Suprapubic skin (tissue), 4 donors: ENCODE results near the gene PGAP6. TPM values are rescaled to one million over a fixed set of nuclear protein-coding genes. Genes with fewer than 3 reads are reported as not detected.

ENCODE experiments used
- DNase-seq, 2 donors: peaks; one replicate each; pipeline ENCODE4 v3.0.0-alpha.2; 2019; ENCODE audit warnings: low spot score in 2 of 2
- H3K27ac ChIP-seq: fragments of 200-600 bp; sonication (generic); one replicate; pipeline ENCODE4 v1.5.1; 2019
- H3K27me3 ChIP-seq: fragments of 200-600 bp; sonication (generic); one replicate; pipeline ENCODE4 v1.5.1; 2019
- H3K36me3 ChIP-seq: fragments of 200-600 bp; sonication (generic); one replicate; pipeline ENCODE4 v1.5.1; 2019
- H3K4me1 ChIP-seq: fragments of 200-600 bp; sonication (generic); one replicate; pipeline ENCODE4 v1.5.1; 2019
- H3K4me3 ChIP-seq: fragments of 200-600 bp; sonication (generic); one replicate; pipeline ENCODE4 v1.5.1; 2019; ENCODE audit warnings: mild to moderate bottlenecking
- H3K9me3 ChIP-seq: fragments of 200-600 bp; sonication (generic); one replicate; pipeline ENCODE4 v1.5.1; 2019
- CTCF ChIP-seq, 2 donors: fragments of 200-600 bp in 1 of 2; fragments of 450-650 bp in 1 of 2; sonication (generic) in 1 of 2; IDR thresholded peaks; one replicate each; pipeline ENCODE4 v1.5.1; 2016 to 2019; ENCODE audit warnings: antibody characterized with exemption in 2 of 2, mild to moderate bottlenecking in 1 of 2, moderate library complexity in 1 of 2
- EP300 ChIP-seq: sonication (generic); formaldehyde crosslinking; IDR thresholded peaks from one replicate; pipeline ENCODE4 v1.6.1; 2017; ENCODE audit warnings: antibody characterized with exemption
- POLR2A ChIP-seq, 2 donors: fragments of 450-650 bp; IDR thresholded peaks; one replicate each; pipeline ENCODE4 v1.6.1; 2017; ENCODE audit warnings: antibody characterized with exemption in 2 of 2, mild to moderate bottlenecking in 2 of 2, moderate library complexity in 2 of 2
- POLR2AphosphoS5 ChIP-seq, 3 donors: sonication (generic); formaldehyde crosslinking; IDR thresholded peaks; one replicate each; pipeline ENCODE4 v1.6.1; 2017; ENCODE audit warnings: antibody characterized with exemption in 3 of 3
- WGBS: methylation state at CpG from one replicate; pipeline ENCODE4 v1.1.5; 2018; 5-methylcytosine and 5-hydroxymethylcytosine counted together
- total RNA-seq, 4 donors: library from RNA; depleted of rRNA; stranded (reverse); fragments of >200 nt; gene quantifications; one replicate each; pipeline ENCODE4 v1.1.0, GENCODE V29; 2016

The PGAP6 gene
- total RNA-seq, 4 donors from 2014 or later = 12.6 to 19.3 (median 15.5) TPM

GRCh38 chr16:398561-399339 is 17.0 kb upstream of the PGAP6 start:
- H3K36me3 ChIP-seq = peaks cover 3% of the 10 kb centered on the region
- DNase-seq = no peak
- H3K27ac ChIP-seq = no peak overlapping the region
- no peak overlapping the region for H3K4me3 ChIP-seq
- H3K4me1 ChIP-seq = peaks cover 31% of the 10 kb centered on the region
- no peaks in the 10 kb centered on the region for H3K27me3 ChIP-seq
- TF ChIP-seq EP300 = no peak
- TF ChIP-seq CTCF (IDR thresholded peaks at IDR 0.05) = no peak
- no peak for TF ChIP-seq POLR2A (IDR thresholded peaks at IDR 0.05)
- TF ChIP-seq POLR2AphosphoS5 (IDR thresholded peaks at IDR 0.05) = no peak
- WGBS = 86% methylated on average over 20 of the region's 24 CpGs
- no peaks in the 10 kb centered on the region for H3K9me3 ChIP-seq

- DNase-seq = peak; percentile 90 to 92
- 84% methylated on average over 6 of the region's 29 CpGs for WGBS
- Histone ChIP-seq H3K4me3 (peak overlapping the region; percentile 74), H3K9me3 (no peaks in the 10 kb centered on the region), H3K4me1 (peaks cover 31% of the 10 kb centered on the region), H3K27ac (peak overlapping the region; percentile 86), H3K27me3 (no peaks in the 10 kb centered on the region), H3K36me3 (peaks cover 3% of the 10 kb centered on the region)
- TF ChIP-seq POLR2AphosphoS5 (IDR thresholded peaks at IDR 0.05) (no peak), CTCF (IDR thresholded peaks at IDR 0.05) (peak in 1 of 2 donors; percentile 32)
Measured at GRCh38 chr16:397736-398332, 16.1 kb upstream of the PGAP6 start.

GRCh38 chr16:397135-397661 is 15.4 kb upstream of the PGAP6 start, which contains the start of gene NME4:
TSS of gene NME4 (plus strand) at chr16:397199. CDS start at chr16:397223, 24 bp downstream.
- Histone ChIP-seq H3K27me3 (no peaks in the 10 kb centered on the region), H3K36me3 (peaks cover 3% of the 10 kb centered on the region), H3K27ac (peak within 1 kb of the TSS; percentile 86), H3K9me3 (no peaks in the 10 kb centered on the region), H3K4me3 (peak within 1 kb of the TSS; percentile 74), H3K4me1 (peaks cover 28% of the 10 kb centered on the region)
- no peak for DNase-seq
- TF ChIP-seq POLR2AphosphoS5 (IDR thresholded peaks at IDR 0.05) = no peak
- no peak for TF ChIP-seq CTCF (IDR thresholded peaks at IDR 0.05)
- TF ChIP-seq EP300 = no peak
- no peak for TF ChIP-seq POLR2A (IDR thresholded peaks at IDR 0.05)
- WGBS = 0% methylated on average over 6 of the region's 75 CpGs

- Histone ChIP-seq H3K27ac (peak overlapping the region; percentile 86), H3K4me3 (peak overlapping the region; percentile 74)
- DNase-seq = no peak
Measured at GRCh38 chr16:396605-397004, 14.8 kb upstream of the PGAP6 start.

More at GRCh38 chr16:396605-397004, 14.8 kb upstream of the PGAP6 start:
- H3K36me3 ChIP-seq = peaks cover 3% of the 10 kb centered on the region
- H3K9me3 ChIP-seq = no peaks in the 10 kb centered on the region
- H3K4me1 ChIP-seq = peaks cover 26% of the 10 kb centered on the region
- 10% methylated on average over 22 of the region's 22 CpGs for WGBS
- TF ChIP-seq POLR2A (IDR thresholded peaks at IDR 0.05) = no peak
- no peak for TF ChIP-seq EP300
- TF ChIP-seq POLR2AphosphoS5 (IDR thresholded peaks at IDR 0.05) = no peak
- TF ChIP-seq CTCF (IDR thresholded peaks at IDR 0.05) = no peak
- no peaks in the 10 kb centered on the region for H3K27me3 ChIP-seq
